Activated naive CD4-positive, alpha-beta T cell treated with anti-CD3 and anti-CD28 coated beads for 36 hours (primary cell): ENCODE measurements around the gene ITM2B. TPM values are rescaled to one million over a fixed set of nuclear protein-coding genes. Genes with fewer than 3 reads are reported as not detected.
"Not testable (repeated sequence)": the region's sequence is repeated elsewhere in the genome, so short reads cannot be mapped to it uniquely, and the experiment has no call there.

ENCODE experiments used
- CTCF ChIA-PET: fragments of 350-600 bp; sonication (Branson Sonifier 250); formaldehyde crosslinking; loops from one replicate; lab custom pipeline; 2021; ENCODE audit warnings: antibody characterized with exemption; lab: Charles Lee
- DNase-seq: peaks from one replicate; pipeline ENCODE4 v3.0.0-alpha.2; 2020
- H3K27ac Mint-ChIP-seq: one replicate; pipeline ENCODE4 v1.8.0; 2021; ENCODE audit warnings: mild to moderate bottlenecking, mixed read lengths
- H3K27me3 Mint-ChIP-seq: one replicate; pipeline ENCODE4 v1.8.0; 2021; ENCODE audit warnings: low read depth, mixed read lengths
- H3K36me3 Mint-ChIP-seq: one replicate; pipeline ENCODE4 v1.8.0; 2021; ENCODE audit warnings: low read depth, mixed read lengths
- H3K4me1 Mint-ChIP-seq: one replicate; pipeline ENCODE4 v1.8.0; 2021; ENCODE audit warnings: low read depth, mixed read lengths
- H3K4me3 Mint-ChIP-seq: one replicate; pipeline ENCODE4 v1.8.0; 2021; ENCODE audit warnings: mild to moderate bottlenecking, moderate library complexity, mixed read lengths
- H3K9me3 Mint-ChIP-seq: one replicate; pipeline ENCODE4 v1.8.0; 2021; ENCODE audit warnings: mixed read lengths
- intact Hi-C: fragments of 100-400 bp; cut with micrococcal nuclease; formaldehyde crosslinking; loops from one replicate; pipeline ENCODE4 v1.15.1; 2023
- total RNA-seq, 2 experiments: library from RNA; stranded (reverse); gene quantifications; one replicate each; pipeline ENCODE4 v1.2.3, GENCODE V29; 2021

ITM2B gene
- total RNA-seq, 2 experiments from 2014 or later = 110 to 112 TPM

DNA sequence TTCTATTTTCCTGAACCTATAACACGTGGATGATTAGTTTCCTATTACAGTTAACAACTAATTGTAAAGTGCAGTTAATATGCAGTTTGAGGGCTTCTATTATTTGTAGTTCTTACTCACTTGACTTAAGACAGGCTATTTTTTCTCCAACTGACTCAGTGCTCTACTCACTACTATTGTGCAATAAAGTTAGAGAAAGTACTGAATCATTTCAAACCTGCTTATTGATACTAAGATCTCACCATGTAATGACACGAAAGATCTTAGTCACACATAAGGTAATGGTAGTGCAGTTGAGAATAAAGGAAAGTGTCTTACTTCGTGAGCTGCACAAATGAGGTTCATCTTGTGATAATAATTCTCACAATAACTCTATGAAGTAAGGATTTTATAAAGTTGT, 22.8 kb upstream of the ITM2B start:
- no peak overlapping the region for H3K27ac Mint-ChIP-seq
- H3K9me3 Mint-ChIP-seq = peaks cover 12% of the 10 kb centered on the region
- H3K4me1 Mint-ChIP-seq = peaks cover 26% of the 10 kb centered on the region
- intact Hi-C loops = loop anchor here (1.0 to 10.0 kb wide), 12 partner anchors 10 to 1545 kb away; no protein-coding TSS in a partner anchor
- DNase-seq = no peak
- no peak overlapping the region for H3K4me3 Mint-ChIP-seq
- CTCF ChIA-PET = interaction anchor here (2.1 kb wide), 1 partner anchor 11 kb away, joined by 6 read pairs; no protein-coding TSS in a partner anchor
- peaks cover 6% of the 10 kb centered on the region for H3K36me3 Mint-ChIP-seq
- no peaks in the 10 kb centered on the region for H3K27me3 Mint-ChIP-seq

DNA sequence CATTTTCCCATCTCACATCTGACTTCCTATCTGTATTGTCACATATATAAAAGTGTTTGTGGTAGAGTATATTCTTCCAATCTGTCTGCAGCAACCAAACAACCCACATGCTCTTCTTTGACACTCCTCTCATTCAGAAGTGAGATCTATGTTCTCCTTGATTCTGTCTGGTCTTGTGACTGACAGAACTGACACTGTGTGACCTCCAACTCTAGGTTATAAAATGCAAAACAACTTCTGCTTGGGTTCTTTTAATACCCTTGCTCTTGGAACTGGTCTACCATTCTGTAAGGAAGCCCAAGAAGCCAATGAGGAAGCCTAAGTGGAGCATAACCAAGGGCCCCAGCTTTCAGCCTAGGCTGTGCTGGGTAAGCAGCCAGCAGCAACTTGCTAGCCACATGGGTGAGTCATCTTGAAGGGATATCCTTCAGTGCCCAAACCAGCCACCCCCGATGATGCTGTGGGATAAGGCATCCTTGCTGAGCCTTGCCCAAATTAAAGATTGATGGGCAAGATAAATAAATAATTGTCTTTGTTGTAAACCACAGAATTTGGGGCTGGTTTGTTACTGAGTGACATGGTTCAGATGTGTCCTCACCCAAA, 18.4 kb upstream of the ITM2B start:
- Mint-ChIP-seq H3K36me3 (peaks cover 2% of the 10 kb centered on the region), H3K9me3 (peaks cover 4% of the 10 kb centered on the region), H3K4me3 (no peak overlapping the region), H3K27ac (no peak overlapping the region), H3K27me3 (no peaks in the 10 kb centered on the region), H3K4me1 (peaks cover 37% of the 10 kb centered on the region)
- DNase-seq = peak; percentile 42
- intact Hi-C loops = loop anchor here (10.0 kb wide), 2 partner anchors 590 to 1550 kb away; no protein-coding TSS in a partner anchor
- CTCF ChIA-PET = no interaction called here

DNA sequence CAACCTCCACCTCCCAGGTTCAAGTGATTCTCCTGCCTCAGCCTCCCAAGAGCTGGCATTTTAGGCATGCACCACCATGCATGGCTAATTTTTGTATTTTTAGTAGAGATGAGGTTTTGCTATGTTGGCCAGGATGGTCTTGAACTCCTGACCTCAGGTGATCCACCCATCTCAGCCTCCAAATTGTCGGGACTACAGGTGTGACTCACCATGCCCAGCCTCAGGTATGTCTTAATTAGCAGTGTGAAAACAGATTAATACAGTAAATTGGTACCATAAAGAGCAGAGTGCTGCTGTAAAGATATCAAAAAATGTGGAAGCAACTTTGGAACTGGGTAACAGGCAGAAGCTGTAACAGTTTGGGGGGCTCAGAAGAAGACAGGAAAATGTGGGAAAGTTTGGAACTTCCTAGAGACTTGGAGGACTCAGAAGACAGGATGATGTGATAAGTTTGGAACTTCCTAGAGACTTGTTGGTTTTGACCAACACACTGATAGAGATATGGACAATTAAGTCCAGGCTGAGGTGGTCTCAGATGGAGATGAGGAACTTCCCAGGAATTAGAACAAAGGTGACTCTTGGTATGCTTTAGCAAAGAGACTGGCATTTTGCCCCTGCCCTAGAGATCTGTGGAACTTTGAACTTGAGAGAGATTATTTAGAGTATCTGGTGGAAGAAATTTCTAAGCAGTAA, 17.3 kb upstream of the ITM2B start:
- DNase-seq, H3K4me3 Mint-ChIP-seq, CTCF ChIA-PET, H3K9me3 Mint-ChIP-seq, H3K27ac Mint-ChIP-seq, H3K36me3 Mint-ChIP-seq, H3K27me3 Mint-ChIP-seq: not testable (repeated sequence)
- intact Hi-C loops = loop anchor here (10.0 kb wide), 2 partner anchors 589 to 1551 kb away; no protein-coding TSS in a partner anchor
- H3K4me1 Mint-ChIP-seq = peaks cover 37% of the 10 kb centered on the region

DNA sequence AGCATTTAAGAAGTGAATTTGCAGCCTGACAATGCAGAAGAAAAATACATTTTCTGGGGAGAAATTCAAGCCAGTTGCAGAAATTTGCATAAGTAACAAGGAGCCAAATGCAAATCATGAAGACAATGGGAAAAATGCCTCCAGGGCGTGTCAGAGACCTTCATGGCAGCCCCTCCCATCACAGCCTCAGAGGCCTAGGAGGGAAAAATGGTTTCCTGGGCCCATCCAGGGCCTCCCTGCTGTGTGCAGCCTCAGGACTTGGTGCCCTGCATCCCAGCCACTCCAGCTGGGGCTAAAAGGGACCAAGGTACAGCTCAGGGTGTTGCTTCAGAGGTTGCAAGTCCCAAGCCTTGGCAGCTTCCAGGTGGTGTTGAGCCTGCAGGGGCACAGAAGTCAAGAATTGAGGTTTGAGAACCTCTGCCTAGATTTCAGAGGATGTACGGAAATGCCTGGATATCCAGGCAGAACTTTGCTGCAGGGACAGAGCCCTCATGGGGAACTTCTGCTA, 16.7 kb upstream of the ITM2B start:
- H3K36me3 Mint-ChIP-seq = peaks cover 2% of the 10 kb centered on the region
- DNase-seq = no peak
- intact Hi-C loops = loop anchor here (10.0 kb wide), 2 partner anchors 589 to 1551 kb away; no protein-coding TSS in a partner anchor
- no peak overlapping the region for H3K4me3 Mint-ChIP-seq
- no peak overlapping the region for H3K27ac Mint-ChIP-seq
- no peaks in the 10 kb centered on the region for H3K27me3 Mint-ChIP-seq
- H3K4me1 Mint-ChIP-seq = peaks cover 42% of the 10 kb centered on the region
- peaks cover 4% of the 10 kb centered on the region for H3K9me3 Mint-ChIP-seq
- CTCF ChIA-PET = no interaction called here

DNA sequence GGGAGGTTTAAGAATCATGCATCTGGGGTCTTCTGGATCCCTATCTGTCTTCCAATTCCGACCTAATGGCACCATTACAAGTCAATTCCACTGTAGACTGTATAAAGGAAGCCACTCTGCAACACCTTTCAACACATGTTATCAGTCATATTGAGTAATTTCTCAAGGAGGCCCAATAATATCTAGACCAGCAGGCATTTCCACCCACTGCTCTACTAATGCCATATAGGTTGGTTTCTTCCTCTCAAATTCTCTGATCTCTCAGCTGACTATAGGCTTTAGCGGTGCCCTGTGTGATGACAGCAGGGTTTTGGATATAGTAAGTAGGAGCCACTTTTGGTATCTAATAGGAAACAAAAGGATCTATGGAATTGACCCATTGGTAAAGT, 12.4 kb upstream of the ITM2B start:
- peaks cover 58% of the 10 kb centered on the region for H3K4me1 Mint-ChIP-seq
- CTCF ChIA-PET = interaction anchor here (1.0 to 1.8 kb wide), 10 partner anchors 10 to 182 kb away, joined by 3 to 6 read pairs (median 4); partner anchors contain the start of gene ITM2B
- H3K36me3 Mint-ChIP-seq = peaks cover 2% of the 10 kb centered on the region
- no peak overlapping the region for H3K27ac Mint-ChIP-seq
- DNase-seq = peak; percentile 51
- H3K27me3 Mint-ChIP-seq = no peaks in the 10 kb centered on the region
- peaks cover 4% of the 10 kb centered on the region for H3K9me3 Mint-ChIP-seq
- peak overlapping the region; percentile 54 for H3K4me3 Mint-ChIP-seq
- intact Hi-C loops = loop anchor here (1.0 to 5.0 kb wide), 6 partner anchors 10 to 672 kb away; no protein-coding TSS in a partner anchor

DNA sequence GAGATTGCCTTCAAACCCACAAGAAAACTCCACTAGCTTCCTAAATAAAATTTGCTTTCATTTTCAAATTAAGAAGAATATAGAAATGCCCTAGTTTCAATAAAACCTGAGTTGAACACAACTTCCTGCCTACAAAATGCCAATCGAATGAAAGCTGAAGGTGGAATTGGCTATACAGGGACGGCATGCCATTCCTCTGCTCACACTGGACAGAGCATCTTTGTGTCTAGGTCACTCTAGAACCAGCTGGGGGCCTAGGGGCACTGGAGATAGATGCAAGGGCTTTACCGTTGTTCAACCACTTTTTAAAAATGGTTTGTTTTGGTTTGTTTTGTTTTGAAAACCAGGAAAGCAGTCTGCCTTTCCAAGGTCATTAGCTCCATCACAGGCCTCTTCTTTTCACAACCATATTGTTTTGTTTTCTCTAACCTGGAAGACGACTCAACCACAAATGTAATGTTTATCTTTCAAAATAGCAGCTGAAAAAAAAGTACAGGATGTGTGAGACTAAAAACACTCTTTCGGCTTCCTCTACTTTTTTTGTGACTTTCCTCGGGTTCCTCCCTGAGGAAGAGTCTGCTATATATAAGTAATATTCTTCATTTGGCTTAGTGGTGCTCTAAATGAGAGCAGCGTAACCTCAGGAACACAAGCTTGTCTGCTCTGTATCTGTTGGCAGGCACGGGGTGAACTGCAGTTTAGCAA, 11.9 kb upstream of the ITM2B start:
- Mint-ChIP-seq H3K36me3 (peaks cover 2% of the 10 kb centered on the region), H3K4me1 (peaks cover 57% of the 10 kb centered on the region), H3K27me3 (no peaks in the 10 kb centered on the region), H3K27ac (peak overlapping the region; percentile 47), H3K4me3 (peak overlapping the region; percentile 54), H3K9me3 (peaks cover 4% of the 10 kb centered on the region)
- intact Hi-C loops = loop anchor here (1.0 to 5.0 kb wide), 7 partner anchors 11 to 671 kb away; no protein-coding TSS in a partner anchor
- DNase-seq = no peak
- CTCF ChIA-PET = interaction anchor here (0.6 to 1.8 kb wide), 10 partner anchors 10 to 111 kb away, joined by 3 to 6 read pairs (median 4); partner anchors contain the start of gene ITM2B

DNA sequence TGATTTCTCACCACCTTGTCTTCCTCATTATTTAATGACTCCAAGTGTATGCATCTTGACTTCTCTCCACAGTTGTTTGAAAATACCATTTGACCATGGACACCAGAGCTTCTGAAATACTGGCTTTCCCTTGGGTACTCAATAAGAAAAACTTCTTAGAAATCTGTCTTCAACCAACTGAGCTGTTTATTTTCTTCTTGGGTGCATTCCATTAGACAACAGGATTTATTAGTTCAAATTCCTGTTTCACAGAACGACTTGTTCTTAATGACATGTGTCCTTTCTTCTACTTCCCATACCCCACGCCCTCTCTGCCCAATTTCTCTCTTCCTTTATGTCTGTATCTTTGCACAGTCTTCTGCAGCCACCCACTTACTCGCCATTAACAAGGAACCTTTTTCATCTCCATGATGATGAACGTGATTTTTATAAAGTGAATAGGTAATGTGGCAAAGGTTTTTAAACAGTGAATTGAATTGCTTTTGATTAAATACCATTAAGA, 11.3 kb upstream of the ITM2B start:
- intact Hi-C loops = loop anchor here (1.0 to 5.0 kb wide), 4 partner anchors 13 to 671 kb away; no protein-coding TSS in a partner anchor
- DNase-seq = no peak
- Mint-ChIP-seq H3K27me3 (no peaks in the 10 kb centered on the region), H3K36me3 (peaks cover 2% of the 10 kb centered on the region), H3K9me3 (peaks cover 4% of the 10 kb centered on the region), H3K27ac (peak overlapping the region; percentile 47), H3K4me3 (peak overlapping the region; percentile 10), H3K4me1 (peaks cover 57% of the 10 kb centered on the region)
- CTCF ChIA-PET = interaction anchor here (0.6 to 1.8 kb wide), 11 partner anchors 10 to 110 kb away, joined by 3 to 6 read pairs (median 4); partner anchors contain the start of gene ITM2B

DNA sequence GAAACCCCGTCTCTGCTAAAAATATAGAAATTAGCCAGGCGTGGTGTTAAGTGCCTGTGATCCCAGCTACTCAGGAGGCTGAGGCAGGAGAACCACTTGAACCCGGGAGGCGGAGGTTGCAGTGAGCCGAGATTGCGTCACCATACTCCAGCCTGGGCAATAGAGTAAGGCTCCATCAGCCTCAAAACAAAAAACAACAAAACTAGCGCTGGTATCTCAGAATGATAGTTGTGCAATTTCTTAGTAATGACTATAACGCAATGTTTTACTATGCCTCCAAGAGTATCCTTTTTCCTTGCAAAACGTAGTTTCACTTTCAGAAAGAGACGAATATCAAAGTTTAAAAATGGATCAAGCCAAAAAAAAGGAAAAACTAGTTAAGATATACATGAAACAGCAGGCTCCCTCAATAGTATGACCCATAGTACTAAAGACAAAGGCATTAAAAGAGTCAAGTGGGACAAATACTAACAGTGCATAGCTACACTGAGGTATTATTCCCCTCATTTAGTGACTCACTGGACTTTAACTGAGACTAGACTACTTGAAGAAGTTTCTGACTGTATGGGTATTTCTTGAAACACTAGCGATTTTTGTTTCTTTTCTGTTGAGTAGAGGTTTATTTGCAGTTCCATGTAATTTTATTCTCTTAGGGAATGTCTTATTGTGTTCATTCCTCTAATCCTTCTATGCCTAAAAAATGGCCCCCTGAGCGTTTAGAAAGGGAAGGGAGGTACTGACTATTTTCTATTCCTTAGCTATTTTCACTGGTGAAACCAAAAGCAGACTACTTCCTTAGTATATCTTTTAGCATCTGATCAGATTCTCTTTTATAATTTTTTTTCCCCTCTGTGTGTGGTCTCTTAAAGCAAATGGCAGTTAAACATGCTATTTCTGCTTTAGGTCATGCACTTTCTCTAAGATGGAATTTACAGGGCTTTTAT, 10.4 kb upstream of the ITM2B start:
- peaks cover 55% of the 10 kb centered on the region for H3K4me1 Mint-ChIP-seq
- DNase-seq = no peak
- H3K4me3 Mint-ChIP-seq = no peak overlapping the region
- peaks cover under 1% of the 10 kb centered on the region for H3K9me3 Mint-ChIP-seq
- peaks cover under 1% of the 10 kb centered on the region for H3K36me3 Mint-ChIP-seq
- peak overlapping the region; percentile 5 for H3K27ac Mint-ChIP-seq
- CTCF ChIA-PET = interaction anchor here (0.6 kb wide), 1 partner anchor 80 kb away, joined by 3 read pairs; no protein-coding TSS in a partner anchor
- no peaks in the 10 kb centered on the region for H3K27me3 Mint-ChIP-seq
- intact Hi-C loops = loop anchor here (5.0 kb wide), 2 partner anchors 180 to 670 kb away; no protein-coding TSS in a partner anchor

DNA sequence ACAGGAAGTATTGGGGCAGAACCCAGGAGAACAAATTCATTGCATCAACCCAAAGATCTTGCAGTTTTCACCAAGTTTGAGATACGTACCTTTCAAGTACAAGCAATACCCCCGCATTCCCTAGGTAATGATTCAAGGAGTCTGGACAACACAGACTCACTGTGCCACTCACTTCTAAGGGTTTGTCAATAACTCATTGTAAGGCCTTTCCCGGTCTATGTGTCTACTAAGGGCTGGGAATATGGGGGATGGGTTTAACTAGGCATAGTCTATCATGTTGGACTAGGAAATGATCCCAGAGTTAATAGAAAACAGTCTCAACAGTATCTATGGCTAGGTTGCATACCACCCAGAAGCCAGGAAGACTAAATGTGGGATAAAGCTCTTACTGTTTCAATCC, 8.3 kb upstream of the ITM2B start:
- intact Hi-C loops = loop anchor here (5.0 kb wide), 2 partner anchors 178 to 668 kb away; no protein-coding TSS in a partner anchor
- DNase-seq = no peak
- no peak overlapping the region for H3K27ac Mint-ChIP-seq
- H3K4me1 Mint-ChIP-seq = peaks cover 58% of the 10 kb centered on the region
- CTCF ChIA-PET = interaction anchor here (0.6 to 1.0 kb wide), 2 partner anchors 8 to 93 kb away, joined by 3 read pairs; no protein-coding TSS in a partner anchor
- no peak overlapping the region for H3K4me3 Mint-ChIP-seq
- H3K27me3 Mint-ChIP-seq = no peaks in the 10 kb centered on the region
- H3K9me3 Mint-ChIP-seq = no peaks in the 10 kb centered on the region
- no peaks in the 10 kb centered on the region for H3K36me3 Mint-ChIP-seq

DNA sequence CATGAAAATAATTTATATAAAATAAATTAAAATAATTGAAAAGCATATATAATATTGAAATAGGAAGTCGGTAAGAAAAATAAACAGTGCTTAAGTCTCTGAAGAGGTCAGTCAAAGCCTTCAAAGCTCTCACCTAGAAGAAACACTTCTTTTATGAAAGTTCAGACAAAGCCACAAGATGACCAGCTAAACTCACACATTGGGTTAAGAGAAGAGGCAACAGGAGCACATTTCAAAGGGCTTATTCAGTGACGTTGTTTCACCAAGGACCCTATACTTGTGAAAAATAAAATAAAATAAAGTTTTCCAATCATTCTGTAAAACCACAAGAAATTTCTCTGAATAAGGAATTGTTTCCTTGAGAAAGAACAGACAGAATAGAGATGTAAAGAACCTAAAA, 2.5 kb upstream of the ITM2B start:
- intact Hi-C loops = loop anchor here (10.0 kb wide), 1 partner anchor 1436 kb away; the partner anchor contains the start of gene ESD
- Mint-ChIP-seq H3K27ac (no peak overlapping the region), H3K27me3 (no peaks in the 10 kb centered on the region), H3K9me3 (no peaks in the 10 kb centered on the region), H3K4me3 (no peak overlapping the region), H3K36me3 (peaks cover 1% of the 10 kb centered on the region), H3K4me1 (peaks cover 43% of the 10 kb centered on the region)
- CTCF ChIA-PET = interaction anchor here (1.5 kb wide), 1 partner anchor 9 kb away, joined by 6 read pairs; no protein-coding TSS in a partner anchor
- DNase-seq = no peak
